Amniotic epithelial cell (primary cell): ENCODE results near the gene C20orf202.
"Not testable (repeated sequence)": the region's sequence is repeated elsewhere in the genome, so short reads cannot be mapped to it uniquely, and the experiment has no call there.

ENCODE experiments used
- DNase-seq: peaks from one replicate; pipeline ENCODE4 v3.0.0-alpha.2; 2010; ENCODE audit warnings: low read depth

Gene C20orf202

DNA sequence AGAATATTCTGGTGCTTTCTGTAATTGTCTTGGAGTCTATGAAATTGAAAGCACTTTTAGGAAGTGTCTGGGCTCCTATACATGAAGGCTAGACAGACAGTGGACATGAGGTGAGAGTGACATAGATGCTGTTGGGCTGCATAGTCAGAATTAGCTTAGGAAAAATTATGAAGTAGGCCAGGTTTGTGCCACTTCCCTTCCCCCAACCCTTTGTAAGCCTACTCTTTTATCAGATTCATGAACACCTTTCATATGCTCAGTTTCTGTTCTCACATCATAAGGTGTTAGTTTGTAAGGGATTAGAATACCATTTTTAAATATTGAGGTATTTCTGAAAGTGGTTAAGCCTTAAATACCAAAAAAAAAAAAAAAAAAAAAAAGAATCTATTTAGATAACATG is 44.4 kb downstream of the C20orf202 start:
- DNase-seq: no peak

GRCh38 chr20:1250282-1250681 is 47.0 kb downstream of the C20orf202 start:
- not testable (repeated sequence) for DNase-seq

- no peak for DNase-seq
These were observed 49.2 kb downstream of the C20orf202 start for GRCh38 chr20:1252416-1252815.

DNA sequence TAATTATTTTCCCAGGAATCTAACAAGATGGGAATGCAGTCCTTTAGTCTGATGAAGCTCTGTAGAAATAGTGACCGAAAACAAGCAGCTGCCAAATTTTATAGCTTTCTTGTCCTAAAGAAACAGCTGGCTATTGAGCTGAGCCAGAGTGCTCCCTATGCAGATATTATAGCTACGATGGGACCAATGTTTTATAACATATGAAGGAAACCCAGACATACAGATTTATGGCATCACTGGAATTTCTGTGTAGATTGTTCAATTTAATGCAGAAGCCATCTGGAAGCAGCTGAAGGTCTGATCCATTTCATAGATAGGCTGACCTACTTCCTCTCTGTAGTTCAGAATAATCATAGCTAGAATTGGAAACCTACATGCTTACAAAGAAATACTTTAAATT is 51.0 kb downstream of the C20orf202 start:
- no peak for DNase-seq

DNA sequence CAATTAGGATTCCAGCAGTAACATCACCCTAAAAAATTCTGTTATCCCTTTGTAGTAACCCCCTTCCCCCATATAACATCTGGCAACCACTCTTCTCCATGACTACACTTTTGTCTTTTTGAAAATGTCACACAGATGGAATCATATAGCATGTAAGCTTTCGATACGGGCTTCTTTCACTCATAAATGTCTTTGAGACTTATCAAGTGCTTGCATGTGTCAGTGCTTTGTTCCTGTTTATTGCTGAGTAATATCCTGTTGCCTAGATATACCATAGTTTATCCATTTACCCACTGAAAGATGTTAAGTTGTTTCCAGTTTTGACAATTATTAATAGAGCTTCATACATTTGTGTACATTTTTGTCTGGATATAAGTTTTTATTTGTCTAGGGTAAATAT is 52.4 kb downstream of the C20orf202 start:
- DNase-seq: no peak
